Astrocyte of the cerebellum (primary cell): ENCODE results near the gene SLC7A6.

ENCODE experiments used
- DNase-seq: peaks from one replicate; pipeline ENCODE4 v3.0.0-alpha.2; 2011; ENCODE audit warnings: low read depth
- H3K4me3 ChIP-seq: 2 replicates; pipeline ENCODE4 v1.5.1; 2011; ENCODE audit warnings: mild to moderate bottlenecking, low read depth, low read length, moderate library complexity
- in situ Hi-C: cut with HindIII; loops from 2 replicates; pipeline ENCODE4 v1.10.0; 2017; ENCODE audit warnings: low sequenced_read_pairs
- TF ChIP-seq, protein P1 (sequence below): IDR thresholded peaks from 2 replicates; pipeline ENCODE4 v1.5.1; 2012; ENCODE audit warnings: low read length, low read depth, moderate library complexity, mild to moderate bottlenecking; ENCODE audit errors: missing control alignments

The SLC7A6 gene

GRCh38 chr16:68345958-68346635 lies 81.8 kb downstream of the SLC7A6 start:
- TF ChIP-seq, protein P1, sequence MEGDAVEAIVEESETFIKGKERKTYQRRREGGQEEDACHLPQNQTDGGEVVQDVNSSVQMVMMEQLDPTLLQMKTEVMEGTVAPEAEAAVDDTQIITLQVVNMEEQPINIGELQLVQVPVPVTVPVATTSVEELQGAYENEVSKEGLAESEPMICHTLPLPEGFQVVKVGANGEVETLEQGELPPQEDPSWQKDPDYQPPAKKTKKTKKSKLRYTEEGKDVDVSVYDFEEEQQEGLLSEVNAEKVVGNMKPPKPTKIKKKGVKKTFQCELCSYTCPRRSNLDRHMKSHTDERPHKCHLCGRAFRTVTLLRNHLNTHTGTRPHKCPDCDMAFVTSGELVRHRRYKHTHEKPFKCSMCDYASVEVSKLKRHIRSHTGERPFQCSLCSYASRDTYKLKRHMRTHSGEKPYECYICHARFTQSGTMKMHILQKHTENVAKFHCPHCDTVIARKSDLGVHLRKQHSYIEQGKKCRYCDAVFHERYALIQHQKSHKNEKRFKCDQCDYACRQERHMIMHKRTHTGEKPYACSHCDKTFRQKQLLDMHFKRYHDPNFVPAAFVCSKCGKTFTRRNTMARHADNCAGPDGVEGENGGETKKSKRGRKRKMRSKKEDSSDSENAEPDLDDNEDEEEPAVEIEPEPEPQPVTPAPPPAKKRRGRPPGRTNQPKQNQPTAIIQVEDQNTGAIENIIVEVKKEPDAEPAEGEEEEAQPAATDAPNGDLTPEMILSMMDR, result no peak
- no peak for DNase-seq
- H3K4me3 ChIP-seq, result no peak overlapping the region
- in situ Hi-C loops, result no loop called here

GRCh38 chr16:68346892-68347480 lies 82.7 kb downstream of the SLC7A6 start:
- in situ Hi-C loops, result no loop called here
- TF ChIP-seq, protein P1, result no peak
- no peak for DNase-seq
- H3K4me3 ChIP-seq, result no peak overlapping the region

DNA sequence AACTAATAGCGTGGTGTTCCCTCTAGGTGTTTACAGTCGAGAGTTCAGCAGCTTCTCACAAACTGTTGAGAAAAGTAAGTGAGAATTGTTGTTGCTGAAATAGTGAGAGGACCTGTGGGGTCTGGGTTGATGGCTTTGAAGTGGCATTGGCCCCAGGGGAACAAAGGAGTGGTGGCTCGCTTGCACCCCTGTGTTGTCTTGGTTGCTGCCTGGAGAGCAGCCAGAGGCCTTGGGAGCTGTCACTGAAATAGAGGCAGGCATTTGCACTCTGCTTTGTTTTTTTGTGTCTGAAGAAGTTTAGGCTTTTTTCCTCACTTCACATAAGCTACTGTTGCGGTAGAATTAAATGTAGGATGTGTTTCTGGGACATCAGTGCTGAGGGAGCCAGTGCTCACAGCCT lies 83.3 kb downstream of the SLC7A6 start:
- in situ Hi-C loops, result no loop called here
- DNase-seq, result no peak
- H3K4me3 ChIP-seq, result no peak overlapping the region
- TF ChIP-seq, protein P1, result no peak

- no peak overlapping the region for H3K4me3 ChIP-seq
- TF ChIP-seq, protein P1, result no peak
- DNase-seq, result no peak
- in situ Hi-C loops, result no loop called here
These were observed 84.5 kb downstream of the SLC7A6 start for GRCh38 chr16:68348639-68349445.

- H3K4me3 ChIP-seq, result no peak overlapping the region
- in situ Hi-C loops, result no loop called here
- no peak for DNase-seq
- TF ChIP-seq, protein P1, result no peak
These were observed 85.6 kb downstream of the SLC7A6 start for GRCh38 chr16:68349838-68350410.

- H3K4me3 ChIP-seq, result no peak overlapping the region
- TF ChIP-seq, protein P1, result no peak
- in situ Hi-C loops, result no loop called here
- no peak for DNase-seq
These were observed 86.6 kb downstream of the SLC7A6 start for GRCh38 chr16:68350813-68351350.
